Muscle of leg (tissue), 11 donors: Measurements from ENCODE around the gene ZNF300. TPM values are rescaled to one million over a fixed set of nuclear protein-coding genes. Genes with fewer than 3 reads are reported as not detected.
"Not testable (repeated sequence)": the region's sequence is repeated elsewhere in the genome, so short reads cannot be mapped to it uniquely, and the experiment has no call there.

ENCODE experiments used
- DNase-seq: peaks from one replicate; pipeline ENCODE4 v3.0.0; 2013
- H3K27ac ChIP-seq: one replicate; pipeline ENCODE4 v1.5.1; 2013; ENCODE audit warnings: mild to moderate bottlenecking, low read length, control low read depth
- H3K27me3 ChIP-seq: one replicate; pipeline ENCODE4 v1.6.1; 2013; ENCODE audit warnings: low read length; ENCODE audit not compliant: control insufficient read depth, insufficient read depth
- H3K36me3 ChIP-seq: one replicate; pipeline ENCODE4 v1.6.1; 2013; ENCODE audit warnings: low read length; ENCODE audit not compliant: control insufficient read depth, insufficient read depth
- H3K4me1 ChIP-seq: one replicate; pipeline ENCODE4 v1.6.1; 2013; ENCODE audit warnings: low read length; ENCODE audit not compliant: control insufficient read depth, insufficient read depth
- H3K4me3 ChIP-seq: one replicate; pipeline ENCODE4 v1.5.1; 2013; ENCODE audit warnings: low read length, control low read depth
- H3K9me3 ChIP-seq: replicated peaks from 2 replicates; pipeline ENCODE4 v1.6.1; 2013; ENCODE audit warnings: low read depth, low read length; ENCODE audit not compliant: control insufficient read depth
- WGBS: methylation state at CpG from one replicate; pipeline ENCODE4 v1.1.5; 2013; ENCODE audit warnings: missing lambda C conversion rate; ENCODE audit not compliant: insufficient coverage; 5-methylcytosine and 5-hydroxymethylcytosine counted together
- polyA plus RNA-seq, 8 donors: library from polyadenylated mRNA; unstranded; fragments of 120-200 nt; gene quantifications; one replicate each; pipeline versions ENCODE4 v1.2.1 to v1.2.3, GENCODE V29; 2013; ENCODE audit warnings: inconsistent platforms in 1 of 8, low replicate concordance in 1 of 8; ENCODE audit not compliant: insufficient read length in 8 of 8, insufficient read depth in 1 of 8
- total RNA-seq: library from RNA; stranded (reverse); fragments of 120-200 nt; gene quantifications from one replicate; pipeline ENCODE4 v1.2.4, GENCODE V29; 2013

ZNF300 gene
- total and polyA plus RNA-seq, 9 donors: 8.8 to 12.9 (median 11.0) TPM

GRCh38 chr5:150847334-150847695 is 57.5 kb downstream of the ZNF300 start:
- 37% methylated on average over 5 of the region's 5 CpGs for WGBS
- no peak overlapping the region for H3K4me3 ChIP-seq
- no peaks in the 10 kb centered on the region for H3K9me3 ChIP-seq
- DNase-seq: no peak
- H3K4me1 ChIP-seq: no peaks in the 10 kb centered on the region
- H3K27ac ChIP-seq: no peak overlapping the region
- no peaks in the 10 kb centered on the region for H3K36me3 ChIP-seq
- H3K27me3 ChIP-seq: no peaks in the 10 kb centered on the region

- peak; percentile 92 for DNase-seq
- H3K27me3 ChIP-seq: no peaks in the 10 kb centered on the region
- H3K4me3 ChIP-seq: no peak overlapping the region
- no peaks in the 10 kb centered on the region for H3K36me3 ChIP-seq
- no peak overlapping the region for H3K27ac ChIP-seq
- H3K9me3 ChIP-seq: no peaks in the 10 kb centered on the region
- WGBS: 74% methylated on average over 16 of the region's 22 CpGs
- no peaks in the 10 kb centered on the region for H3K4me1 ChIP-seq
Measured at GRCh38 chr5:150846654-150847333, 58.0 kb downstream of the ZNF300 start.

GRCh38 chr5:150846308-150846653 is 58.5 kb downstream of the ZNF300 start, which contains the start of gene IRGM:
TSS of gene IRGM (plus strand) at chr5:150846521. CDS start at chr5:150848124, 1,603 bp downstream.
- DNase-seq, H3K27ac ChIP-seq, H3K27me3 ChIP-seq, H3K36me3 ChIP-seq, H3K4me1 ChIP-seq, H3K4me3 ChIP-seq, H3K9me3 ChIP-seq: not testable (repeated sequence)
- 64% methylated on average over 2 of the region's 3 CpGs for WGBS

- H3K9me3 ChIP-seq, H3K27ac ChIP-seq, DNase-seq, H3K36me3 ChIP-seq, H3K4me3 ChIP-seq, H3K27me3 ChIP-seq, H3K4me1 ChIP-seq: not testable (repeated sequence)
- 85% methylated on average over 31 of the region's 32 CpGs for WGBS
Measured at GRCh38 chr5:150845185-150845859, 59.5 kb downstream of the ZNF300 start.

Other genes starting within 250 kb of the ZNF300 start
- 7.7 TPM for gene MYOZ3, start 243.7 kb downstream of the ZNF300 start, total RNA-seq
- 10 to 100 TPM in 4 of 8 donors, 1 to 10 TPM in 4; 7.2 to 15.7 (median 9.8) TPM for gene MYOZ3, start 243.7 kb downstream of the ZNF300 start, polyA plus RNA-seq
- 32.0 TPM for gene RBM22, start 203.9 kb downstream of the ZNF300 start, total RNA-seq
- gene RBM22, start 203.9 kb downstream of the ZNF300 start, polyA plus RNA-seq: 10 to 100 TPM; 36.9 to 44.9 (median 40.8) TPM
- gene DCTN4, start 146.0 kb downstream of the ZNF300 start, total RNA-seq: 34.6 TPM
- 10 to 100 TPM; 33.1 to 43.8 (median 36.7) TPM for gene DCTN4, start 146.0 kb downstream of the ZNF300 start, polyA plus RNA-seq
- 9.8 TPM for gene SMIM3, start 126.2 kb downstream of the ZNF300 start, total RNA-seq
- 10 to 100 TPM in 2 of 8 donors, 1 to 10 TPM in 6; 7.0 to 11.1 (median 8.1) TPM for gene SMIM3, start 126.2 kb downstream of the ZNF300 start, polyA plus RNA-seq
- not detected for gene IRGM, start 58.5 kb downstream of the ZNF300 start, total RNA-seq
- gene IRGM, start 58.5 kb downstream of the ZNF300 start, polyA plus RNA-seq: under 1 TPM in 2 of 8 donors, not detected in 6; 0.20 to 0.29 TPM
- 41.5 TPM for gene GPX3, start 115.6 kb upstream of the ZNF300 start, total RNA-seq
- gene GPX3, start 115.6 kb upstream of the ZNF300 start, polyA plus RNA-seq: 10 to 100 TPM; 28.8 to 91.7 (median 42.7) TPM
- gene TNIP1, start 176.1 kb upstream of the ZNF300 start, total RNA-seq: 51.3 TPM
- gene TNIP1, start 176.1 kb upstream of the ZNF300 start, polyA plus RNA-seq: 100 to 1,000 TPM in 1 of 8 donors, 10 to 100 TPM in 7; 67.5 to 102 (median 89.7) TPM